ENCODE data around the gene DIDO1. TPM values are rescaled to one million over a fixed set of nuclear protein-coding genes. Genes with fewer than 3 reads are reported as not detected.

DIDO1 gene
- total RNA-seq, 1 experiment from 2014 or later: 77.1 TPM

DNA sequence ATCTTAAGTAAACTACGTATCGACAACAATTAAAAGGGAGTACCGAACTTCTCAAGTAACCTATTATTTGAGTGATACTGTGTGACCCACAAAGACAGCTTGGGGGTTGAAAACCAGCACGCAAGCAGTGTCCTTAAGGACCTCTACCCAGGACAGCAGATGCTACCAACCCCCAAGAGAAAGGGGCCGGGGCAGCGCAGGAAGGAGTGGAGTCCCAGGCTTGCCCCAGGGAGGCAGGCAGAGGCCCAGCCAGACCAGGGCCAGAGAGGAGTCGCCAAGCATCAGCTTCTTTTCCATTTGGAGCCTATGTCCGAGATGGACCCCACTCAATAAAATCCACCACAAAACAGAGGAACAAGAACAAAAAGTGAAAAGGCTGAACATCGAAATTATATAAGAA, 11.9 kb downstream of the DIDO1 start:
- intact Hi-C loops (cut with micrococcal nuclease; ENCODE audit: unreplicated experiment): no loop called here
- Mint-ChIP-seq H3K4me1 (ENCODE audit: low read depth, unreplicated experiment) (peaks cover 49% of the 10 kb centered on the region), H3K27me3 (ENCODE audit: unreplicated experiment) (no peaks in the 10 kb centered on the region), H3K36me3 (ENCODE audit: insufficient read depth, unreplicated experiment) (peaks cover 40% of the 10 kb centered on the region), H3K27ac (ENCODE audit: unreplicated experiment) (peak overlapping the region; percentile 73), H3K4me3 (ENCODE audit: low read depth, unreplicated experiment) (peak overlapping the region; percentile 37), H3K9me3 (ENCODE audit: low read depth, unreplicated experiment) (no peaks in the 10 kb centered on the region)
- TF ChIP-seq, protein P1, sequence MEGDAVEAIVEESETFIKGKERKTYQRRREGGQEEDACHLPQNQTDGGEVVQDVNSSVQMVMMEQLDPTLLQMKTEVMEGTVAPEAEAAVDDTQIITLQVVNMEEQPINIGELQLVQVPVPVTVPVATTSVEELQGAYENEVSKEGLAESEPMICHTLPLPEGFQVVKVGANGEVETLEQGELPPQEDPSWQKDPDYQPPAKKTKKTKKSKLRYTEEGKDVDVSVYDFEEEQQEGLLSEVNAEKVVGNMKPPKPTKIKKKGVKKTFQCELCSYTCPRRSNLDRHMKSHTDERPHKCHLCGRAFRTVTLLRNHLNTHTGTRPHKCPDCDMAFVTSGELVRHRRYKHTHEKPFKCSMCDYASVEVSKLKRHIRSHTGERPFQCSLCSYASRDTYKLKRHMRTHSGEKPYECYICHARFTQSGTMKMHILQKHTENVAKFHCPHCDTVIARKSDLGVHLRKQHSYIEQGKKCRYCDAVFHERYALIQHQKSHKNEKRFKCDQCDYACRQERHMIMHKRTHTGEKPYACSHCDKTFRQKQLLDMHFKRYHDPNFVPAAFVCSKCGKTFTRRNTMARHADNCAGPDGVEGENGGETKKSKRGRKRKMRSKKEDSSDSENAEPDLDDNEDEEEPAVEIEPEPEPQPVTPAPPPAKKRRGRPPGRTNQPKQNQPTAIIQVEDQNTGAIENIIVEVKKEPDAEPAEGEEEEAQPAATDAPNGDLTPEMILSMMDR (IDR thresholded peaks at IDR 0.05; ENCODE audit: unreplicated experiment): no peak
- CTCF ChIA-PET: interaction anchor here (1.3 to 1.6 kb wide), 2 partner anchors 9 to 13 kb away, joined by 4 read pairs; no protein-coding TSS in a partner anchor
- no TSS peak for BruUV-seq (replicated peaks)
- no peak for DNase-seq

DNA sequence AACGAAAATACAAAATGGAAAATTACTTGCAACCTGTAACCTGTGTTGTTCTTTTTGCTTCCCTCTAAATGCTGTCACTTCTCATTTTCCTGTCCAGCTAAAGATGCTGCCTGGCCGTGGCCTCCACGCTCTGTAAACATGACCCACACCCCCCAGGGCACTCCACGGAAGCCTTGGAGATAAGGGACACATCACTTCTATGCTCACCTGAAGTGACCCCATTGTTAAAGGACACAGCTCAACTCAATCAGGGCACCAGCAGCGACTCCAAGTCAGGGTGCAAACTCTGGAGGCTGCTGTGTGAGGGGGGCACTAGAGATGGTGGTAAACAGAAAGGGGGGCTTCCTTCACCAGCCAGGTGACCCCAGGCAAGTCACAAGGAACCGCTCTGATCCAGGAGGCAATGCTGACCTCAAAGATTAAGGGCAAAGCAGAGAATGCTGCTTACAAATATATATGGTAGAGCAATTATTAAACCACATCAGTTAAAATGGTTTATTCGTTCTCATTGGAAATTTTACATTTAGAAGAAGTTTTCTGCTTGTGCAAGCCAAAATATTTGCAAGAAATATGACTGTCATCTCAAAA, 13.2 kb downstream of the DIDO1 start:
- BruUV-seq (replicated peaks): no TSS peak
- intact Hi-C loops (cut with micrococcal nuclease; ENCODE audit: unreplicated experiment): no loop called here
- Mint-ChIP-seq H3K4me1 (ENCODE audit: low read depth, unreplicated experiment) (peaks cover 37% of the 10 kb centered on the region), H3K9me3 (ENCODE audit: low read depth, unreplicated experiment) (no peaks in the 10 kb centered on the region), H3K36me3 (ENCODE audit: insufficient read depth, unreplicated experiment) (peaks cover 44% of the 10 kb centered on the region), H3K4me3 (ENCODE audit: low read depth, unreplicated experiment) (no peak overlapping the region), H3K27me3 (ENCODE audit: unreplicated experiment) (no peaks in the 10 kb centered on the region), H3K27ac (ENCODE audit: unreplicated experiment) (no peak overlapping the region)
- DNase-seq: no peak
- CTCF ChIA-PET: interaction anchor here (0.6 kb wide), 1 partner anchor 12 kb away, joined by 5 read pairs; no protein-coding TSS in a partner anchor
- TF ChIP-seq, protein P1 (IDR thresholded peaks at IDR 0.05; ENCODE audit: unreplicated experiment): no peak

DNA sequence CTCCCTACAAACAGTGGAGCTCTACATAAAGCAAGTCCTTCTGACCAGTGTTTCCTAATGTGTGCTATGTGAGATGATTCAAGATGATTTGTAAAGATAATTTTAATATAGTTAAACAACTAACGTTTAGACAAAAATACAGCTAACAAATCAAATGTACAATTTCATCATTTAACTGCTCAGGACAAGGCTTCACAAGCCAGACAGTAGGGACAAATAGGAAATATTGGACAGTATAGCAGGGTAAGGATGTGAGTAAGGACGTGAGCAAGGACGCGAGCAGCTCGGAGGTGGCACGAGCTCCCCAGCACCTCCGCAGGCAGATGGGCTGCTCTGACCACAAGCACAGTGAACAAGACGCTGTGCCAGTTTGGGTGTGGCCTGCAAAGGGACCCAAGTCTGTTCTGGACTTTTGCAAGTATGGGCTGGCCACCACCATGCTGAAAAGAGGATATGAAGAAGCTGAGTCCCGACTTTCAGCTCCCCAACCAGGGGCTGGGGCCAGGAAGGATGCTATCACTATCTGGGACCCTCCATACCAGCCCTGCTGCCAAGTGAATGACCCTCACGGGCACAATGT, 14.5 kb downstream of the DIDO1 start:
- Mint-ChIP-seq H3K4me3 (ENCODE audit: low read depth, unreplicated experiment) (no peak overlapping the region), H3K27me3 (ENCODE audit: unreplicated experiment) (no peaks in the 10 kb centered on the region), H3K9me3 (ENCODE audit: low read depth, unreplicated experiment) (no peaks in the 10 kb centered on the region), H3K27ac (ENCODE audit: unreplicated experiment) (no peak overlapping the region), H3K4me1 (ENCODE audit: low read depth, unreplicated experiment) (peaks cover 24% of the 10 kb centered on the region), H3K36me3 (ENCODE audit: insufficient read depth, unreplicated experiment) (peaks cover 57% of the 10 kb centered on the region)
- intact Hi-C loops (cut with micrococcal nuclease; ENCODE audit: unreplicated experiment): no loop called here
- no peak for DNase-seq
- TF ChIP-seq, protein P1 (IDR thresholded peaks at IDR 0.05; ENCODE audit: unreplicated experiment): no peak
- no TSS peak for BruUV-seq (replicated peaks)
- CTCF ChIA-PET: interaction anchor here (1.2 kb wide), 1 partner anchor 9 kb away, joined by 3 read pairs; no protein-coding TSS in a partner anchor

DNA sequence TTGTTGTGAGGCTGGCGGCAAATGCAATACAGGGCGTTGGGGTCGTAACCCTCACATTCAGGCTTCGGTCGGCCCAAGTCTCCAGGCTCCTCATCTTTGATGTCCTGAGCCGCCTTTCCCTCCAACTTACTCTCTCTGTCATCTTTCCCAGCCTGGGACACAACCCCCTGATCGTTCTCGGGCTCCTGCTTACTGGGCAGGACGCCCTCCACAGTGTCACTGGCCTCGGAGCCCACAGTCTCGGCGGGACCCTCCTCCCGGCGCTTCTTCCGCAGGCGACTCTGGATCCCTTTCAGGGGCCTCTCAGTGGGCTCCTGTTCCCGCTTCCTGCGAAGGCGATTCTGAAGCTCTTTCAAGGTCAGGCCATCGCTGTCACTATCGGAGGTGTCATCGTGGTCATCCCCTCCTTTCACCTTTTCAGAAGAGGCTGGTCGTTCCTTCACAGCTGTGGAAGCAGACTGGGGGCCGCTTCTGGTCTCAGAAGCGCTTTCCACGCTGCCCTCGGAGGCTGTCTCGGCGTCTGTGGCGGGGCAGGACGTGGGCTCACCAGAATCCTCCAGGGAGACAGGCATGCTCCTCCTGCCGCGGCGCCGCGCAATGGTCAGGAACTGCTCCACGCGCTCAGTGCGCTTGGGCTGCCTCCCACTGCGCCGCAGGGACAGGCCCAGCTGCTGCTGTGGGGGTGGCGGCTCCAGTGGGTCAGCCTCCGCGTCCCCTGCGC, 15.4 kb downstream of the DIDO1 start:
- CTCF ChIA-PET: no interaction called here
- TF ChIP-seq, protein P1 (IDR thresholded peaks at IDR 0.05; ENCODE audit: unreplicated experiment): no peak
- intact Hi-C loops (cut with micrococcal nuclease; ENCODE audit: unreplicated experiment): no loop called here
- H3K4me3 Mint-ChIP-seq (ENCODE audit: low read depth, unreplicated experiment): no peak overlapping the region
- no peak for DNase-seq
- H3K27me3 Mint-ChIP-seq (ENCODE audit: unreplicated experiment): no peaks in the 10 kb centered on the region
- H3K36me3 Mint-ChIP-seq (ENCODE audit: insufficient read depth, unreplicated experiment): peaks cover 66% of the 10 kb centered on the region
- H3K27ac Mint-ChIP-seq (ENCODE audit: unreplicated experiment): no peak overlapping the region
- peaks cover 15% of the 10 kb centered on the region for H3K4me1 Mint-ChIP-seq (ENCODE audit: low read depth, unreplicated experiment)
- no TSS peak for BruUV-seq (replicated peaks)
- no peaks in the 10 kb centered on the region for H3K9me3 Mint-ChIP-seq (ENCODE audit: low read depth, unreplicated experiment)

Measured in Calu3 (cell line).